ENCODE measurements around the gene CARNS1.
"Not testable (repeated sequence)": the region's sequence is repeated elsewhere in the genome, so short reads cannot be mapped to it uniquely, and the experiment has no call there.

CARNS1 gene

GRCh38 chr11:67397536-67397935, 17.9 kb upstream of the CARNS1 start:
- DNase-seq = no peak

DNA sequence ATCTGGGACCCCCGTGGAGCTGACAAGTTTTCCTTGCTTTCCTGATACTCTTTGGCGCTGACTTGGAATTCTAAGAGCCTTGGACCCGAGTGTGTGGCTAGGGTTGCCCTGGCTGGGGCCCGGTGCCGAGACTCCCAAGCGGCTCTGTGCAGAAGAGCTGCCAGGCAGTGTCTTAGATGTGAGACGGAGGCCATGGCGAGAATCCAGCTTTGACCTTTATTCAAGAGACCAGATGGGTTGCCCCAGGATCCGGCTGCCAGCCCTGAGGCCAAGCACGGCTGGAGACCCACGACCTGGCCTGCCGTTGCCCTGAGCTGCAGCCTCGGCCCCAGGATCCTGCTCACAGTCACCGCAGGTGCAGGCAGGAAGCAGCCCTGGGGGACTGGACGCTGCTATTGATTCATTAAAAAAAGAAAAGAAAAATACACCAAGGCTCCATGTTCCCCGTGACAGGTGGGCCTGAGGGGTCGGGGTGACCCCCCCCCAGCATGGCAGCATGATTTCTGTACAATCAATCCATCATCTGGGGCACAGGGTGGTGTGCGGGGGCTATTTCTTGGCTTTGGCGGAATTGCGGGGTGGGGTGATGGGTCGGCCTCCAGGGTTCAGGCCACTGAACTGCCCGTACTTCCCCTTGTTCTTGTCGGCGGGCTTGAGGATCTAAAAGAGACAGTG, 17.4 kb upstream of the CARNS1 start:
- DNase-seq = no peak

DNA sequence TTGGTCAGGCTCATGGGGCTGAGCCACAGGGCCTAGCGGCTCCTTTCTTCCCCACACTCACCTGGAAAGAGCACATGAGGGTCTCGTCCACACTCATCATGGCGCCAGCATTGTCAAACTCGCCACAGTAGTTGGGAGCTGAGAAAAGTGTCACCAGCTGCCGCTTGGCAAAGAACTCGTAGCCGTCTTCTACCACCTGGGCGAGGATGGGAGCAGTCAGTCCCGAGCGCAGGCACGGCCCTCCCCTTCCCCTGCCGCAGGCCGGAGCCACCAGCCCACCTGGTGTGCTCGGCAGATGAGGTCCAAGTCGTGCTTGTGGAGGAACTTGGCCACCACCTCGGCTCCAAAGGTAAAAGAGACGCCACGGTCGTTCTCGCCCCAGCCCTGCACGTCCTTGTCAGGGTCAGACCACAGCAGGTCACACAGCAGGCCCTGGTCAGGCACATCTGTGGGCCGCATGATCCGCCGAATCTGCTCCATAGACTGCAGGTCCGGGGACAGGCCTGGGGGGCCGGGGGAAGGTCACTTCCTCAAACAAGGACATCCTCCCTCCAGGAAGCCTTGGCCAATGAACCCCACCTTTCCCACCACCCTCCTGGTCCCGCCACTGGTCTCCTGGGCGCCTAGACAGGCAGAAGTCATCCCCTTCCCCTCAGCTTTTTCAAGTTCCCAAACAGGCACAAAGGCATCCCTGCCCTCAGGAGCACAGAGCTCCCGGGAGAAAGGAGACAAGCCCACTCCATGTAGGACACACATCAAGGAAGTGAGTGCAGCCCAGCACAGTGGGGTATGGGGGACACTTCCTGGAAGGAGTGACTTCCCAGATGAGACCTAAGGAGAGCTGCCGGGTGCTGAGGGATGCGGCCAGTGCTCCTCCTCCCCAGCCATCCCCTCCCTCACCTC, 16.6 kb upstream of the CARNS1 start:
- DNase-seq = no peak

DNA sequence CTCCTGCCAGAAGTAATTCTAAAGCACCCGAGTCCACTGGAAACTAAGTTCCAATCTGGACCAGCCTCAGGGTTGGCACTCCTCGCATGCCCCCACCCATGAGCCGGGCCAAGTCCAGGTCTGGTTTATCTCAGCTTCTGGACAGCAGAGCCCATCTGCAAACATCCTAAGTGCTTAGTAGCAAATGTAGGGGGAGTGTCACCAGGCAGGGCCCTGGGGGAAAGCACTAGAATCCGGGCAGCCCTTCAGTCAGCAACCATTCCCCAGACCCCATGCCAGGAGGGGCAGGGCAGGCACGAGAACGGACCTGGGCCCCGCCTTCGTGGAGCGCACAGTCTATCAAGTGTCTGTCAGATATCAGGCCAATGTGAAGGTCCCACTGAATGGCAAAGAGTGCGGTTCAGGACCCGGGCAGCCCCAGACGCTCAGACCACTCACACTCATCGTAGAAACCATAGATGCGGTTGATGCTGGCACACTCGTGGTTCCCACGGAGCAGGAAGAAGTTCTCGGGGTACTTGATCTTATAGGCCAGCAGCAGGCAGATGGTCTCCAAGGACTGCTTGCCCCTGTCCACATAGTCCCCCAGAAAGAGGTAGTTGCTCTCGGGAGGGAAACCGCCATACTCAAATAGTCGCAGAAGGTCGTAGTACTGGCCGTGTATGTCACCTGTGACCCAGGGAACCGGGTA, 15.1 kb upstream of the CARNS1 start:
- no peak for DNase-seq

- no peak for DNase-seq
These were observed 14.5 kb upstream of the CARNS1 start for GRCh38 chr11:67400942-67401494.

- DNase-seq = peak; percentile 90
These were observed 13.8 kb upstream of the CARNS1 start, which contains the start of gene PPP1CA for GRCh38 chr11:67401495-67402191. Gene PPP1CA, minus strand, starts transcription at chr11:67401858. Its CDS starts 76 bp downstream, at chr11:67401782.

- DNase-seq = not testable (repeated sequence)
These were observed 13.2 kb upstream of the CARNS1 start for GRCh38 chr11:67402192-67402839.

DNA sequence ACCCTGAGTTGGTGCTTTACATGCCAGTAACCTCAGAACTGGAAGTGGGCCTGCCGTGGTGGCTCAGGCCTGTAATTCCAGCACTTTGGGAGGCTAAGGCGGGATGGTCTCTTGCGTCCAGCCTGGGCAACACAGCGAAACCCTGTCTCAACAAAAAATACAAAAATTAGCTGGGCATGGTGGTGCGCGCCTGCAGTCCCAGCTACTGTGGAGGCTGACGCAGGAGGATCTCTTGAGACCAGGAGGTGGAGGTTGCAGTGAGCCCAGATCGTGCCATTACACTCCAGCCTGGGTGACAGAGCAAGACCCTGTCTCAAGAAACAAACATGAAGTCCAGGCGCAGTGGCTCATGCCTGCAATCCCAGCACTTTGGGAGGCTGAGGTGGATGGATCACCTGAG, 12.4 kb upstream of the CARNS1 start:
- DNase-seq = not testable (repeated sequence)

DNA sequence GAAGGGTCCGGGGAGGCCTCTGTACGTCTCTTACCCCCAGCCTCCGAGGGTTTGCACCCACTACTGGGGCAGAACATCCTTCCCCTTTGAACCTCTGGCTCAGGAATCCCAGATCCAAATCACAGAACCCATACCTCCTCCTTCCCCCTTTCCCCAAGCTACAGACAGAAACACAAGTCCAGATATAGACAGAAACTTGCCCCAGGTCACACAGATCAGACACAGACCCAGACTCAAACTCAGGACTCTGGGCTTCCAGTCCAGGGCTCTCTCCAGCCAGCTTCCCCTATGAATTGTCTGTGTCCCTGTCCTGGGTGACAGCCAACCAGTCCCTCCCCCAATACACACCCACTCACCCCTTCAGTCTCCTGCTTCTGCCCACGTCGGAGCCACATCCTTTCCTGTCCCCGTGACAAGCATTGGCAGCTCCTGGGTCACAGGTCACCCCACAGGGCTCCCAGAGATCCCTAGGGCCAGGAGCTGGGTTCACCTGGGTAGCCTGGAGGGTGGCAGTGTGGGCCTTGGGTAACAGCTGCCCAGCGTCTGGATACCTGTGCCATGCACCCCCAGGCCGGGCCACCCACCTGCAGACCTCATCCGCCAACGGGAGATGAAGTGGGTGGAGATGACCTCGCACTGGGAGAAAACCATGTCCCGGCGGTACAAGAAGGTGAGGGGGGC, 10.8 kb upstream of the CARNS1 start:
- DNase-seq = no peak

- no peak for DNase-seq
These were observed 10.3 kb upstream of the CARNS1 start for GRCh38 chr11:67405196-67405567.

DNA sequence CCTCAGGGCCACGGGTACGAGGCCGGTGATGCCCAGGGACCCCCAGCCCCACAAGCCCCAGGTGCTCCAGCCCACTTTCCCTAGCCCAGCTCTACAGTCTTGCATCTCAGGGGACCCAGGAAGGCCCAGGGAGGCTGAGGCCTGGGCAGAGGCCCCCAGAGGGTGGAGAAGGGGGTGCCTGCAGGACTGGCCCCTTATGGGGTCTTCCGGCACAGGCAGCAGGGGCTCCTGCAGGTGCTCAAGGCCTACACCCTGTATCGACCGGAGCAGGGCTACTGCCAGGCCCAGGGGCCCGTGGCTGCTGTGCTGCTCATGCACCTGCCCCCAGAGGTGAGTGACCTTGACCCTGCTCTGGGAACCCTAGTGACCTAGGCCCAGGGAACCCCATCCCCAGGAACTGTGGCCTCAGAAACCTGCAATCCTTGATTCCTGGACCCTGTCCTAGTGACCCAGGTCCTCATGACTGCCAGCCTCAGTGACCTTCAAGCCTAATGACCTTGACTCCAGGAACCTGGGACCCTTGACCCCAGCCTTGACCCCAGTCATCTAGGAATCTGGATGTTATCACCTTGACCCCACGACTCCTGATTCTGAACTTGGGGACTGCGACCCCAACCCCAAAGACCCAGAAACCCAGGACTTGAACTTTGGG, 9.7 kb upstream of the CARNS1 start:
- no peak for DNase-seq

- no peak for DNase-seq
These were observed 9.0 kb upstream of the CARNS1 start for GRCh38 chr11:67406420-67406968.

DNA sequence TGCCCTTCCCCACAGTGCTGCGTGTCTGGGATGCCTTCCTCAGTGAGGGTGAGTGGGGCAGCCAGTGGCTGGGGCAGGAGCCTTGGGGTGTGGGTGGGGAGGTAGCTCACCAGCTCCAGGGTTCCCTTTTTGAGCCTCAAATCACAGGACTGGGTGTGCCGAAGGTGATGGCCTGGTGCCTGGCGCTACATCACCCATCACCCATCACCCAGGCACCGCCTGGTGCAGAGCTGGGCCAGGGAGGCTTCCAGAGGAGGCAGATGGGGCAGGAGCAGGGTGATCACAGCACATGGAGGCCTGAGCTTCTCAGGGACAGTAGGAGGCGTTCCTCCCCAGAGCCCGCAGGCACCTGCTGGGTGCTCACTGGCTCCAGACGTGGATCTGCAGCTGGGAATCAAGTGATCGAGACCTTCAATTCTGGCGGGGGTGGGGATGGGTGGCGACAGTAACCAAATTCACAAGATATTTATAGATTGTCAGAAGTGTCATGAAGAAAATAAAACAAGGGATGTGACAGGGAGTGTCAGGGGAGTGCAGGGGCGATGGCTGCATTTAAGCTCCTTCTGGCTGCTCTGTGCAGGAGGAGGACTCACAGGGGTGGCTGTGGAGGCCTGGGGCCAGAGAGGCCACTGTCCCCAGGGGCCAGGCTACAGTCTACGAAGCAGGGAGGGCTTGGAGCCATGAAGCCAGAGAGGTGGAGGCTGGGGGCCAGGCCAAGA, 8.3 kb upstream of the CARNS1 start:
- DNase-seq = no peak

DNA sequence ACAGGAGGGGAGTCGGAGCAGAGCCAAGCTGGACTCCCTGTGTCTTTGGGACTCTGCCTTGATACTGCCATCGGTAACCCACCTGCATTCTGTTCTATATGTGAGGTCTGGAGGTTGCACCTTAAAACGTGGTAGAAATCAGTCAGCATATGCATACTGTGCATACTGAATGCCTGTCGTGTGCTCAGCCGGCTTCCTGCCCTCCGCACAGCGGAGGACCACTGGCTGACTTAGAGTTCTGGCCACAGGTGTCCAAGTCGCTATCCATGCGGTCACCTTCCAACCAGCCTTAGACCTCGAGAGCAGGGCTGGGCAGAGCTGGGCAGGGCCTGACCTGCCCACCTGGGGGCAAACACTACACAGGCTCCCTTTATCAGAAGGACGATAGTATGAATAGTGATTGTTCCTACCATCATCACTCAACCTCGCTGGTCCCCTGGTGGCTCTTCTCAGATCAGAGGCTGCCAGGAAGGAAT, 7.8 kb upstream of the CARNS1 start:
- no peak for DNase-seq

DNA sequence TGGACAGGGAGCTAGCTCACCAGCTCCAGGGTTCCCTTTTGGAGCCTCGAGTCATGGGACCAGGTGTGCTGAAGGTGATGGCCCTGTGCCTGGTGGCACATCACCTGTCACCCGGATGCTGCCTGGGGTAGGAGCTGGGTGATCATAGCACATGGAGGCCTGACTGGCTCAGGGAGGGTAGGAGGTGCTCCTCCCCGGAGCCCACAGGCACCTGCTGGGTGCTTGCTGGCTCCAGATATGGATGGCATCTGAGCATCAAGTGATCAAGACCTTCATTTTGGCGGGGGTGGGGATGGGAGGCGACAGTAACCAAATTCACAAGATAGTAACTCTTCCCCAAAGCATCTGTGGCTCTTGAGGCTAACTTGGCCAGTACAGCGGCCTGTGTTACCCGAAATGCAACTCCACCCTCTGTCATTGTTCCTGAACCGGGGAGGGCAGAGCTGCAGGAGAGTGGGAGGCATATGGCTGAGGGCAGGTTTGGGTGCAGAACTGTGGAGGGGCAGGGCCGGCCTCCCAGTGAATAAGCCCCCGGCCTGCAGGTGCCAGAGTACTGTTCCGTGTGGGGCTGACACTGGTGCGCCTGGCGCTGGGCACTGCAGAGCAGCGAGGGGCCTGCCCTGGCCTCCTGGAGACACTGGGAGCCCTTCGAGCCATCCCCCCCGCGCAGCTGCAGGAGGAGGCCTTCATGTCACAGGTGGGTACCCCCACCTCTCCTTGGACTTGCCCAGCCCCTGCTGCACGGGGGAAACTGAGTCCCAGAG, 6.9 kb upstream of the CARNS1 start:
- no peak for DNase-seq

DNA sequence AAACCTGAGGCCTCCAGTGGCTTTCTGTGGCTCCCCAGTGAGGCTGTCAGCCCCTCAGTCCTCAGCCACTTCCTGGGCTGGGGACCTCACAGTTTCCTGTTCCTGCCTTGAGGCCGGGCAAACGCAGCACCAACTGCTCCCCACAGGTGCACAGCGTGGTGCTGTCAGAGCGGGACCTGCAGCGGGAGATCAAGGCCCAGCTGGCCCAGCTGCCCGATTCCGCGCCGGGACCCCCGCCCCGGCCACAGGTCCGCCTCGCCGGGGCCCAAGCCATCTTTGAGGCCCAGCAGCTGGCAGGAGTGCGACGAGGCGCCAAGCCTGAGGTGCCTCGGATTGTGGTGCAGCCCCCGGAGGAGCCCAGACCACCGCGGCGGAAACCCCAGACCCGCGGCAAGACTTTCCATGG, 6.2 kb upstream of the CARNS1 start:
- DNase-seq = no peak

DNA sequence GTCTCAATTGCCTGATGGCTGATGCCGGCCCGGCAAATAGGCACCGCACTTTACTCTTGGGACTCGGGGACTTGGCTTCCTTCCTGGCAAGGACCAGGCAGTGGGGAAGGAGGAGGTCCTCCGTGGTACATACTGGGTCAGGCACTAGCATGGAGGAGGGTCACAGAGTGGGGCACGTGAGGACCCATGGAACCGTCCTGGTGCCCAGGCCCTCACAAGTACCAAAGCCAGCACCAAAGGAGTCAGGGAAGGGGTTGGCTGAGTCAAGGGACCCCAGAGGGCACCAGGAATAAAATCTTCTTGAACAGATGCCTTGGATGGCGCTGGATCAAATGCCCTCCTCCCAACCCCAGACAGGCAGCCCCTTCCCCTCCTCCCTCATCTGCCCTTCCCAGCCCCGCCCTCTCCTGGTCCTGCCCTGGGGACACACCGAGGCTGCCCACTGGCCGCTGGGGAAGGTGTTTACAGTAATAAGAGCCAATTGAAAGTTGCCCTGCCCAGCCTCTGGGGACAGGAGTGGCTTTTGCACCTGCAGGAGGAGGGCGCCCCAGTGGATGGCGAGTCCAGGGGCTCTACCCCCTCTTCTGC, 5.6 kb upstream of the CARNS1 start:
- DNase-seq = peak; percentile 56

DNA sequence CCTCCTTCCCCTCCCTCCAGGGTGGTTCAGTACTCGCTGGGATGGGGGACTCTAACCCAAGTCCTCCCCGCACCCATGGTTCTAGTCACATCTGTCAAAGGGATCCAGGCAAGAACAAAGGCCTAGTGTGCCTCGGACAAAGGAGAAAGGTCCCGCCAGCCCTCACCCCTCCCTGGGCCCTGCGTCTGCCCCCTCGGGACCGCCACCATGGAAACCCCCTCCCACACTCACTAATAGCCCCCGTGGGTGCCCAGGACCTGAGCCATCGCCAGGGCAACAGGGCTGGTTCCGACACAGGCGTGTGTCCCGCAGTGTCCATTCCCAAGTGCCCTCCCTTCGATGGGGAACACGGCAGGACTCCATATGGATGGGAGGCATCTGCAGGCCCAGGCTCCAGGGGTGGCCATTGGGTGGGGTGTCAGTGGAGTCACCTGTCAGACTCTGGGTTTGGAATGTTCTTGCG, 5.1 kb upstream of the CARNS1 start:
- no peak for DNase-seq

Data from NCI-H774 (cell line).